GM10266 (cell line): Measurements from ENCODE around the gene RNF26.

ENCODE experiments used
- DNase-seq: peaks from one replicate; pipeline ENCODE4 v3.0.0; 2012; ENCODE audit errors: extremely low spot score
- TF ChIP-seq, protein P1 (sequence below): IDR thresholded peaks from 2 replicates; pipeline ENCODE4 v1.5.1; 2012; ENCODE audit warnings: mild to moderate bottlenecking, low read depth; ENCODE audit not compliant: control insufficient read depth, insufficient read depth; ENCODE audit errors: missing control alignments

RNF26 gene

DNA sequence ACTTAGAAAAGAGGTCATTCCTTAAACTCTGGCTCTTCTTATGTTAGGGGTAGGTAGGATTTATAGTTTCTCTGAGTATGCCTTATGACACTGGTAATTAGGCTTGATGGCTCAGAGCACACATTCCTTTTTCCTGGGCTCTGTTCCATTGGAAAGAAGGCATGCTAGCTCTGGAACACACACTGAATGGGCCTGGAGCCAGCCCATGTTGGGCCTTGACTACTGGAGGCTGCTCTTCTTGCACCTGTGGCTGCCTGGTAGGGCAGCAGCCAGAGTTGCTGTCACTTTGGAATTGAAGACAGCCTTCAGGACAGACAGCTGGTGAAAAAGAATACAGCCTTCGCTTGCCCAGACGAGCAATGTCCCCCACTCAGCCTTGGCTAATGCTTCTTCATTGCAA is 35.6 kb upstream of the RNF26 start:
- TF ChIP-seq, protein P1, sequence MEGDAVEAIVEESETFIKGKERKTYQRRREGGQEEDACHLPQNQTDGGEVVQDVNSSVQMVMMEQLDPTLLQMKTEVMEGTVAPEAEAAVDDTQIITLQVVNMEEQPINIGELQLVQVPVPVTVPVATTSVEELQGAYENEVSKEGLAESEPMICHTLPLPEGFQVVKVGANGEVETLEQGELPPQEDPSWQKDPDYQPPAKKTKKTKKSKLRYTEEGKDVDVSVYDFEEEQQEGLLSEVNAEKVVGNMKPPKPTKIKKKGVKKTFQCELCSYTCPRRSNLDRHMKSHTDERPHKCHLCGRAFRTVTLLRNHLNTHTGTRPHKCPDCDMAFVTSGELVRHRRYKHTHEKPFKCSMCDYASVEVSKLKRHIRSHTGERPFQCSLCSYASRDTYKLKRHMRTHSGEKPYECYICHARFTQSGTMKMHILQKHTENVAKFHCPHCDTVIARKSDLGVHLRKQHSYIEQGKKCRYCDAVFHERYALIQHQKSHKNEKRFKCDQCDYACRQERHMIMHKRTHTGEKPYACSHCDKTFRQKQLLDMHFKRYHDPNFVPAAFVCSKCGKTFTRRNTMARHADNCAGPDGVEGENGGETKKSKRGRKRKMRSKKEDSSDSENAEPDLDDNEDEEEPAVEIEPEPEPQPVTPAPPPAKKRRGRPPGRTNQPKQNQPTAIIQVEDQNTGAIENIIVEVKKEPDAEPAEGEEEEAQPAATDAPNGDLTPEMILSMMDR: no peak
- DNase-seq: no peak

DNA sequence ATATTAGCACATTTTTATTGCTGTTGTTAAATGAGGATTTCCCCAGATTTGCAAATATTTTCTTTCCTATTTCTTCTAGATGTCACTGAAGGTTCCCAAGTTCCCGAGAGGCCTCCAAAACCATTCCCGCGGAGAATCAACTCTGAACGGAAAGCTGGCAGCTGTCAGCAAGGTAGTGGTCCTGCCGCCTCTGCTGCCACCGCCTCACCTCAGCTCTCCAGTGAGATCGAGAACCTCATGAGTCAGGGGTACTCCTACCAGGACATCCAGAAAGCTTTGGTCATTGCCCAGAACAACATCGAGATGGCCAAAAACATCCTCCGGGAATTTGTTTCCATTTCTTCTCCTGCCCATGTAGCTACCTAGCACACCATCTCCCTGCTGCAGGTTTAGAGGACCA is 34.9 kb upstream of the RNF26 start:
- TF ChIP-seq, protein P1: no peak
- DNase-seq: no peak

GRCh38 chr11:119300198-119300964 is 33.9 kb upstream of the RNF26 start:
- DNase-seq: no peak
- TF ChIP-seq, protein P1: no peak

- DNase-seq: no peak
- TF ChIP-seq, protein P1: no peak
Observed at GRCh38 chr11:119303227-119303718, 31.1 kb upstream of the RNF26 start.

- no peak for DNase-seq
- TF ChIP-seq, protein P1: no peak
Observed at GRCh38 chr11:119305556-119306372, 28.6 kb upstream of the RNF26 start.

DNA sequence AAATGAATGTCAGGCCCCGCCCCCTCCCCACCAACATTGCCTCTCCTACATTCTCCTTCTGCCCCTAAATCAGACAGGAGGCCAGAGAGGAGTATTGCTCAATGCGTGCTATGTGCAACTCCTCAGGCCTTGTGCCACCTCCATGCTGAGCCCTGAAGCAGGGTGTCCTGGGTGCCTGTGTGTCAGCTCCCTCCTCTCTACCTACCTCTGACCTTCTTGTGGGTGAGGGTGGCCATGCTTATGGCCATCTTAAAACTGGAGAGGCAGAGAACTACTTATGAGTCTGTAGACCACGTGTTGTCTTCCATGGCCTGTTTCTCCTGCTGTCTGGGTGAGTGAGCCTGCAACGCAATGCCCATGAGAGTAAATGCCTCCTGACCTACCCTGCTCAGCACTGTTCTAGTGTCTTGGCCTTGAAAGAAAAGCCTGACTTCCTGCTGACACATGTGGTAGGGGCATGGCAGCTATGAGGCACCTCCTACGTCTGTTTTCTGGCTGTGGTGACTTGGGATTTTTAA is 27.9 kb upstream of the RNF26 start:
- TF ChIP-seq, protein P1: no peak
- no peak for DNase-seq
